Amniotic stem cell (primary cell): ENCODE measurements around the gene LBHD2.

Experiments
- DNase-seq: peaks from one replicate; lab custom pipeline; 2025; lab: John Stamatoyannopoulos, UW

LBHD2 gene

DNA sequence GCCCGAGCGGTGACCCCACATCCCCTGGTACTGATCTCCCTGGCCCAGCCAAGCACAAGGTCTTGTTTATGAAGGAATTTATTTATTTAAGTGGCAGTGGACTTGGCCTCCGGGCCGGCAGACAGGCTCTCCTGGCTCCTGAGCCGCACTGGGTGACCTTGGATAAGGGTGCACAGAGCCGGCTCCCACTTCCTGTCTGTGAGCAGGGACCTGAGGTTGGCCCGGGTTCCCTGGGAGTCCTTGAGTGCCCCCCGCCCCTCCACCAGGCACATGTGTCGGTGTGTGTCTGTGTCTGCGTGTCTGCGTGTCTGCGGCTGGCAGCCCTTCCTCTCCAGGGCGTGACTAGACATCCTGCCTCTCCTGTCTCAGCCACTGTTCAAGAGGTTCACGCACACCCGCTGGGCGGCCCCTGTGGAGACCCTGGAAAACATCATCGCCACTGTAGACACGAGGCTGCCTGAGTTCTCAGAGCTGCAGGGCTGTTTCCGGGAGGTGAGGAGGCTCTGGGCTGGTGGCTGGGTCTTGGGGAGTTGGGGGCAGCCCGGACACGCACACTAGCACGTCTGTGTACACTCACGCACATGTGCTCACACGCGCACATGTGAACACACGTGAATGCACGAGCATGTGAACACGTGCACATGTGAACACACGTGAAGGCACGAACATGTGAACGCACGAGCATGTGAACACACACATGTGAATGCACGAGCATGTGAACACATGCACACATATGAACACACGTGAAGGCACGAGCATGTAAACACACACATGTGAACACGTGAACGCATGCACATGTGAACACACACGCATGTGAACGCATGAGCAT is 48.6 kb downstream of the LBHD2 start:
- no peak for DNase-seq

DNA sequence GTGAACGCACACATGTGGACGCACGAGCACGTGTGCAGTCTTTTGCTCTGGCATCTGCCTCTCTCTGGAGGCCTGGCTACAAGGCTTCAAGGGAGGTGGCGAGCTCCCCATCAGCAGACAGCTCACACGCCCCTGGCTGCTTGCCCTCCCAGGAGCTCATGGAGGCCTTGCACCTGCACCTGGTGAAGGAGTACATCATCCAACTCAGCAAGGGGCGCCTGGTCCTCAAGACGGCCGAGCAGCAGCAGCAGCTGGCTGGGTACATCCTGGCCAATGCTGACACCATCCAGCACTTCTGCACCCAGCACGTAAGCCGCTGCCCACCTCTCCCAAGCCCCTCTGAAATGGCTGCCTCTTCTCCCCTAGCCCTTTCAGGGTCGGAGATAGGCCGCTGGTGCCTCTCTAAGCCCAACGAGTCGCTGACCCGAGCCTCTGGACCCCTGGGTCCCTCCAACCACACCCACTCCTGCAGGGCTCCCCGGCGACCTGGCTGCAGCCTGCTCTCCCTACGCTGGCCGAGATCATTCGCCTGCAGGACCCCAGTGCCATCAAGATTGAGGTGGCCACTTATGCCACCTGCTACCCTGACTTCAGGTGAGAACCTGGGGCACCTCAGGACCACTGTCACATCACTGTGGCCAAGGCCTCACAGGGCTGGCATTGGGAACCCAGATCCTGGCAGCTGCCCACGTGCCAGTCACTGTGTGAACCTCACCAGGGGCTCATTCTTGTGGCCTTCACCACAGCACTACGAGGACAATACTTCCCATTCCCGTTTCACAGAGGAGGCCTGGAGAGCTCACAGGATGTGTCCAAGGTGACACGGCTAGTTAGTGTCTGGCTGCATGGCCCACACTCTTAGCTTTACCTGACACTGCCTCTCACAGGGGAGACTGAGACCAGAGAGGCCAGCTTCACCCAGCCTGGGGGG is 49.5 kb downstream of the LBHD2 start:
- no peak for DNase-seq

DNA sequence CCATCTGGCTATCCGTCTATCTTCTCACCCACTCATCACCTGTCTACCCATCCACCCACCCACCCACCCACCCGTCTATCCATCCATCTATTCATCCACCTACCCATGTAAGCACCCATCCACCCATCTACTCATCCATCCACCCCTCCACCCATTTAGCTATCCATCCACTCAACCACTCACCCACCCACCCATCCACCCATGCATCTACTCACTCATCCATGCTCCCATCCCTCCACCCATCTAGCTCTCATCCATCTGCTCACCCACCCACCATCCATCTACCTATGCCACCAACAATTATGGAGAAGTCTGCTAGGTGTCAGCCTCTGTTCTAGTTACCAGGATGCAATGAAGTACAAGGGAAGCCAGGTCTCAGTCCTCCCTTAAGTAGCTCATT is 50.4 kb downstream of the LBHD2 start:
- no peak for DNase-seq

DNA sequence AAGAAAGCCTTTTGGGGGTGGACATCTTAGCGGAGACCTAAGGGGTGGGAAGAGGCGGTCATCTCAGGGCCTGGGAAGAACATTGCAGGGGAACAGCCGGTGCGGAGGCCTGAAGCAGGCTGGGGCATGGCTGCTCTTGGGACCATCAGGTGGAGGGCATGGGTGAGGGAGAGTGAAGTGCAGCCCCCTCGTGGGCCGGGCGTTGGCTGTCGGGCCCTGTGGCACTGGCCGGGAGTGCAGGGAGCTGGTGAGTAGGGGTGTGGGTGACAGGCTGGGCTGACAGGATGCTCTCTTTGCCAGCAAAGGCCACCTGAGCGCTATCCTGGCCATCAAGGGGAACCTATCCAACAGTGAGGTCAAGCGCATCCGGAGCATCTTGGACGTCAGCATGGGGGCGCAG is 50.9 kb downstream of the LBHD2 start:
- no peak for DNase-seq

DNA sequence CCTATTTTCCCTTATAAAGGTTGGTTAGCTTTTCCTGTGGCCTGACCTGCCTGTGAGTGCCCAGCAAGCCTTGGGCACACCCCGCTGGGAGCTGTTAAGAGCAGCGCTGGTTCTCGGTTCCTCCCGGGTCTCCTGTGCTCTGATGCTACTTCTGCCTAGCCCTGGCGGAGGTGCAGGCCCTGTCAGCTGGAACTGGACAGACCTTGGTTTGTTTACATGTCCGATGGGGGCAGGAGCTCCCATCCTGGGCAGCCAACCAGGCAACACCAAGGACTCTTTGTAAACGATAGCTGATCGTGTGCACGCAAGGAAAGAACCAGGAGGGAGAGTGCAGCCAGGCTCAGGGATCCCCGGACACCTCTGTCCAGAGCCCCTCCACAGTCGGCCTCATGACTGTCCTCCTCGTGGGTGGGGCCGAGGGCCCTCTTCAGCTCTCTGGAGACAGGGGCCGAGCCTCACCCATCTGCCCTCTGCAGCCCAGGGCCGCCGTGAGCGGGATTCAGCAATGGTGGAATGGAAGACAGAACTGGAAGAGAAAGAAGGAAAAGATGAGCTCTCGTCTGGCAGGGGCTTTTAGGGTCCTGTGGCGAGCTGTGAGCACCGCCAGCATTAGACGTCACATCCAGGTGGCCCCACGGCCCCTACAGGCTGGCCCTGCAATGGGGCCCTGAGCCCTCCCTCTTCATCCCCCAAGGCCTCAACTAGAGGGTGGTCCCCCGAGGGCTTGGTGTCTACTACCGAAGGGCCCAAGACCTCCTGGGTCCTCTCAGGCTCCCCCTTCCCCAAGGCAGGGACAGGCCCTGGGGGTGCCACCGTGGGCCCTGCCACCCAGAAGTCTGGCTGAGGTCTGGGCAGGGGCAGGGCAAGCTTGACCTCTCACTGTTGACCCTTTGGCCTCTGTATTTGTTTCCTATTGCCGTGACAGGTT is 51.6 kb downstream of the LBHD2 start:
- no peak for DNase-seq

DNA sequence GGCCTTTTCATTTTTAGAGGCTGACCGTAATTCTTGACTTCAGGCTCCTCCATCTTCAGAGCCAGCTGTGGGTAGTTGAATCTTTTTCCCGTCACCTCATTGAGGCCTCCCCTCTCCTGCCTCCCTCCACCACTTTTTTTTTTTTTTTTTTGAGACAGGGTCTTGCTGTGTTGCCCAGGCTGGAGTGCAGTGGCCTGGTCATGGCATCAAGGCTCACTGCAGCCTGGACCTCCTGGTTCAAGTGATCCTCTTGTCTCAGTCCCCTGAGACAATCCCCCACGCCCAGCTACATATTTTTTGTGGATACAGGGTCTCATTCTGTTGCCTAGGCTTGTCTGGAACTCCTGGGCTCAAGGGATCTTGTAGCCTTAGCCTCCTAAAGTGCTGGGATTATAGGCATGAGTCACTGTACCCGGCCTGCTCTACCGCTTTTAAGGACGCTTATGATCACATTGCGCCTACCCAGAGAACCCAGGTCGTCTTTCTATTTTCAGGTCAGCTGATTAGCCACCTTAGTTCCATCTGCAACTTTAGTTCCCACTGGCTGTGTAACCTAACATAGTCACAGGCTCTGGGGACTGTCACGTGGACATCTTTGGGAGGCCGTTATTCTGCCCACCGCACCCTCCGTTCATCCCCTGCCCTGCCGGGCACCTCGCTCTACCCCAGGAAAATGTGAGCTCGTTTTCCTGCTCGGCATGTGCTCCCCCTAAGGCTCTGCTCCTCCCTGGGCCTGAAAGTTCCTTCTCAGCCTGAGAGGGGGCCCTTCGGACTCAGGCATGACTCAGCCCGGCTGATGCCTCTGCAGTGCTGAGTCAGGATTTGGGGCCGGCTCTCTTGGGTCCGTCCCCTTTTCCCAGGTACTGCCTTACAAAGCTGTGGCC is 52.6 kb downstream of the LBHD2 start:
- DNase-seq, result peak; percentile 9

DNA sequence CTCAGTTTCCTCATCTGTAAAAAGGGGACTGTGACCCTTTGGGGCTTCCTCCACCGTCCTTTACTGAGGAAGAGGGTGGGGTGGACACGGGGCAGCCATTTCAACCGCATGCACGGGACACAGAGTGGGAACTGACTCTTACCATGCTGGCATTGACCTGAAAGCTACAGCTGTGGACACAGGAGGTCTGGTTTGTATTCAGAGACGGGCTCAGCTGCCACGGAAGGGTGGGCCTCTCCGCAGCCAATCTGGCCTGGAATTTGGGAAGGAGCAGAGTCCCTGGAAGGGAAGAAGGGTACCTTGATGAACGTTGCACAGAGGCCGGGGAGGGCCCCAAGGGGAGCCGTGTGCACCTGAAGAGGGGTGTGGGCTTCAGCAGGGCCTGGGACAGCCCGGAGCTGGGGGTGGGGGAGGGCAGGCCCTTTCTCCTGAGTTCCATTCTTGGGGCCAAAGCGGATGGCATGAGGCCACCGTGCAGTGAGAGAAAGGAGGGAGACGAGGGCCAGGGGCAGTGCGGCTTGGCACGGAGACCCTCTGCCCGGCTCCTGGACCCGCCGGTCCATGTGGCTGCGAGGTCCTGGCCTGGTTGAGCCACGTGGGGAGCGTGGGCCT is 53.8 kb downstream of the LBHD2 start:
- DNase-seq, result no peak

DNA sequence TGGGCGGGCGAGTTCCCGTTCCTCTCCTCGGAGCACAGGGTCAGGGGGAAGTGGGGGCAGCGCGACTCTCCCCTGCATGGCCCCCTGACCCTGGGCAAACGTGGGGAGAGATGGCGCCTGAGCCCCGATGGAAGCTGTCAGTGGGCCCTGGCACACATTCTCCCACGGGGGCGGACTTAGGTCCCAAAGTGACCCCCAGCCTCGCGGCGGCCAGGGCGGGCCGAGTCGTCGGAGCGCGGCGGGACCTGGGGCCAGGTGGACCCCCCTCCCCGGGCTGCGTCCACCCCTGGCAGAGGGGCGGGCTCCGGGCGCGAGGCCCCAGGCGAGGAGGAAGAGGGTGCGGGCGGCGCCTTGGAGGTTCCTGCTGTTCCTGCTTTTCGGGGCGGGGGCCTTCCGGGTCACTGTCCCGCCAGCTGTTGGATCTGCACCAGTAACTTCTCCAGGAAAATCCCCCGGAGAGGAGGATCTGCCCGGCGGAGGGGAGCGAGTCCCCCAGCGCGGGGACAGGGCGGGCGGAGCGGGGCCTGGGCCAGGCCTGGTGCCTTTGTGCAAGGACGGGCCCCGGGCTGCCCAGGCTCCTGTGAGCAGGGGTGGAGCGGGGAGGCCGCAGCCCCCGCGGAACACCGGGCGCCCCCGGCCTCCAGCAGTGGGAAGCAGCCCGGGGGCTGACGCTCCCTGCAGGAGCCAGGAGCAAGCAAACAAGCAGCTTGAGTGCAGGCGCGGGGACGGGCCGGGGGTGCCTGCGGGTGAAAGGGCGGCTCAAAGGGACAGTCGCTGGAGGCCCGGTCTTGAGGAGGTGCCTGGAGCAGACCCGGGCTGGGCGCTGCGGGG is 54.5 kb downstream of the LBHD2 start:
- DNase-seq, result no peak

DNA sequence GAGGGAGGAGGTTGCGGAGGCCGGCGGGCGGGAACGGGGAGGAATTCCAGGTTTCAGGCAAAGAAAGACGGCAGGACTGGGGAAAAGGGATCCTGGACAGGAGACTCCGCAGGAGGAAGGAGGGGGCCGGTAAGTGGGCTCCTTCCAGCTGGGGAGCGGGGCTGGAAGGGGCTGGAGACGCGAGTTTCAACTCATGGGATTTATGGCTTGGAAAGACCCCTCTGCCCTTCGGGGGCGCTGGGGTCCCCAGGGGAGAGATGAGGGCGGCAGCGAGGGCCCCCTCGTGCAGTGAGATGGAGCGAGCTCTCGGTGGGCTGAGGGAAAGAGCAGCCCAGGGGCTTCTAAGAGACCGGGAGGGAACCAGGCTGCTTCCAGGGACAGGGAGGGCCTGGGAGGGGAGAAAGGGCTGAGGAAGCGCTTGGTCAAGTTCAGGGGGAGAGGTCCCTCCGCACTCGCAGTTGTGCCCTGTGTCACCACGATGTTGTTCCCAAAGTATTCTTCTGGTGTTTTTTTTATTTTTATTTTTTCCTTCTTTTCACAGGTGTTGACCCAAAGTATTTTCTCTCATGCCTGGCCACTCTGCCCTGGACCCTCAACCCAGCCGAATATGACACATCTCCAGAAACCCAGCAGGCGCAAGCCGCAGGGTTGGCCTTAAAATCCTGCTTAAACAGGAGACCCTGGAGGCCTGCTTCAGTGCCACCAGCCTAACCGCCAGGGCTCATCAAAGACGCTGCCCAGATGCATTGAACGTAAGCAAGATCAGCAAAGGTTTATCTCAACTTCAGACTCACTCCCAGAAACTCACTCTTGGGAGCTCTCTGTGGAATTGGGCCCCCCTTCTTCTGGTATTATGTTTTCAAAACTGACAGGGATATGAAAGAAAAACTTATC is 55.4 kb downstream of the LBHD2 start:
- no peak for DNase-seq
